Progenitor cell of endocrine pancreas (in vitro differentiated cells): ENCODE data around the gene TRIM17. TPM values are rescaled to one million over a fixed set of nuclear protein-coding genes. Genes with fewer than 3 reads are reported as not detected.

Source experiments
- DNase-seq: peaks from one replicate; pipeline ENCODE4 v3.0.0; 2021; ENCODE audit warnings: low spot score; ENCODE audit not compliant: unreplicated experiment
- H3K27ac Mint-ChIP-seq: 2 replicates; pipeline ENCODE4 v1.8.0; 2021; ENCODE audit warnings: mild to moderate bottlenecking, moderate library complexity, mixed read lengths
- H3K27me3 Mint-ChIP-seq: 2 replicates; pipeline ENCODE4 v1.8.0; 2021; ENCODE audit warnings: mixed read lengths
- H3K36me3 Mint-ChIP-seq: 2 replicates; pipeline ENCODE4 v1.8.0; 2022; ENCODE audit warnings: mixed read lengths; ENCODE audit not compliant: insufficient read depth
- H3K4me1 Mint-ChIP-seq: 2 replicates; pipeline ENCODE4 v1.8.0; 2021; ENCODE audit warnings: low read depth, mixed read lengths
- H3K4me3 Mint-ChIP-seq: 2 replicates; pipeline ENCODE4 v1.8.0; 2021; ENCODE audit warnings: low read depth, mild to moderate bottlenecking, moderate library complexity, mixed read lengths
- H3K9me3 Mint-ChIP-seq: 2 replicates; pipeline ENCODE4 v1.8.0; 2021; ENCODE audit warnings: low read depth, mixed read lengths
- CTCF ChIP-seq: fragments of 200-600 bp; sonication (generic); IDR thresholded peaks from one replicate; pipeline ENCODE4 v1.5.0; 2021; ENCODE audit warnings: antibody characterized with exemption, mild to moderate bottlenecking; ENCODE audit not compliant: unreplicated experiment
- total RNA-seq: library from RNA; stranded (reverse); gene quantifications from 2 replicates; pipeline ENCODE4 v1.2.1, GENCODE V29; 2021

Gene TRIM17
- total RNA-seq, 1 donor from 2014 or later: 20.8 TPM

- no peaks in the 10 kb centered on the region for H3K36me3 Mint-ChIP-seq
- TF ChIP-seq CTCF: no peak
- H3K4me1 Mint-ChIP-seq: peaks cover 18% of the 10 kb centered on the region
- no peak for DNase-seq
- H3K4me3 Mint-ChIP-seq: peak overlapping the region; percentile 69
- peaks cover 17% of the 10 kb centered on the region for H3K27me3 Mint-ChIP-seq
- H3K9me3 Mint-ChIP-seq: no peaks in the 10 kb centered on the region
- peak overlapping the region; percentile 29 for H3K27ac Mint-ChIP-seq
These were observed 30.2 kb upstream of the TRIM17 start for GRCh38 chr1:228446852-228447251.

GRCh38 chr1:228445843-228446650 lies 29.4 kb upstream of the TRIM17 start:
- H3K4me1 Mint-ChIP-seq: peaks cover 18% of the 10 kb centered on the region
- TF ChIP-seq CTCF: no peak
- H3K36me3 Mint-ChIP-seq: no peaks in the 10 kb centered on the region
- peaks cover 18% of the 10 kb centered on the region for H3K27me3 Mint-ChIP-seq
- H3K9me3 Mint-ChIP-seq: no peaks in the 10 kb centered on the region
- peak overlapping the region; percentile 69 for H3K4me3 Mint-ChIP-seq
- peak overlapping the region; percentile 80 for H3K27ac Mint-ChIP-seq
- DNase-seq: peak; percentile 17

GRCh38 chr1:228445490-228445842 lies 28.8 kb upstream of the TRIM17 start:
- TF ChIP-seq CTCF: no peak
- H3K4me1 Mint-ChIP-seq: peaks cover 18% of the 10 kb centered on the region
- H3K27ac Mint-ChIP-seq: peak overlapping the region; percentile 80
- H3K4me3 Mint-ChIP-seq: peak overlapping the region; percentile 69
- H3K9me3 Mint-ChIP-seq: no peaks in the 10 kb centered on the region
- H3K36me3 Mint-ChIP-seq: no peaks in the 10 kb centered on the region
- peaks cover 24% of the 10 kb centered on the region for H3K27me3 Mint-ChIP-seq
- DNase-seq: no peak

- H3K27ac Mint-ChIP-seq: no peak overlapping the region
These were observed 26.7 kb upstream of the TRIM17 start for GRCh38 chr1:228443395-228443794.

More at GRCh38 chr1:228443395-228443794, 26.7 kb upstream of the TRIM17 start:
- no peak overlapping the region for H3K4me3 Mint-ChIP-seq
- H3K4me1 Mint-ChIP-seq: peaks cover 17% of the 10 kb centered on the region
- H3K27me3 Mint-ChIP-seq: peaks cover 36% of the 10 kb centered on the region
- no peaks in the 10 kb centered on the region for H3K9me3 Mint-ChIP-seq
- no peak for DNase-seq
- no peak for TF ChIP-seq CTCF
- no peaks in the 10 kb centered on the region for H3K36me3 Mint-ChIP-seq
